HepG2 (cell line): ENCODE measurements around the gene RACGAP1. TPM values are rescaled to one million over a fixed set of nuclear protein-coding genes. Genes with fewer than 3 reads are reported as not detected.

Source experiments
- ATAC-seq: fragments of 200-7000 bp; cut with Tn5 transposase; 3 replicates; pipeline ENCODE4 v1.9.1; 2020; ENCODE audit warnings: mild to moderate bottlenecking, moderate library complexity
- BruUV-seq: library from RNA; stranded (reverse); fragments of 400-500 nt; replicated peaks from 2 replicates; lab custom pipeline; 2021; lab: Mats Ljungman, UMichigan
- CTCF ChIA-PET: fragments of 300-600 bp; formaldehyde crosslinking; extraction: SDS; loops from one replicate; lab custom pipeline; 2021; ENCODE audit warnings: low total read pairs, inconsistent platforms, low intra/inter-chr PET ratio; lab: Yijun Ruan, JAX
- POLR2A ChIA-PET: fragments of 350-600 bp; sonication (Branson Sonifier 250); formaldehyde crosslinking; loops from one replicate; lab custom pipeline; 2020; ENCODE audit warnings: antibody characterized with exemption, inconsistent platforms; lab: Yijun Ruan, JAX
- DNase-seq: peaks from one replicate; pipeline ENCODE4 v3.0.0-alpha.2; 2015; ENCODE audit warnings: low spot score
- FAIRE-seq: peaks from 3 replicates; lab custom pipeline; 2011; peaks lifted over from hg19 to GRCh38; lab: Jason Lieb, UNC
- H2AFZ ChIP-seq: one replicate; pipeline ENCODE4 v1.6.1; 2011; ENCODE audit warnings: low read length, inconsistent platforms
- H3K27ac ChIP-seq: fragments of 300-600 bp; 3 replicates; pipeline ENCODE4 v1.8.0; 2011; ENCODE audit warnings: mixed run types, mild to moderate bottlenecking, mixed read lengths, low read length, inconsistent platforms; ENCODE audit not compliant: insufficient read depth; ENCODE audit errors: extremely low read length
- H3K27me3 ChIP-seq, 2 experiments: fragments of 200-600 bp in 1 of 2; 2 replicates in 1 of 2; 3 replicates in 1 of 2; pipeline versions ENCODE4 v1.6.0 to v1.8.0; 2011; ENCODE audit warnings: low read length in 2 of 2, mild to moderate bottlenecking in 2 of 2, moderate library complexity in 2 of 2, inconsistent platforms in 1 of 2; ENCODE audit not compliant: insufficient read depth in 2 of 2, control insufficient read depth in 1 of 2
- H3K36me3 ChIP-seq, 2 experiments: fragments of 200-600 bp in 1 of 2; replicated peaks in 1 of 2; 2 replicates in 1 of 2; 3 replicates in 1 of 2; pipeline versions ENCODE4 v1.5.1 to v1.8.0; 2011; ENCODE audit warnings: low read length in 2 of 2, inconsistent platforms in 1 of 2; ENCODE audit not compliant: insufficient read depth in 2 of 2, control insufficient read depth in 1 of 2
- H3K4me1 ChIP-seq: 2 replicates; pipeline ENCODE4 v1.5.1; 2012; ENCODE audit warnings: low read length, inconsistent platforms; ENCODE audit not compliant: insufficient read depth
- H3K4me2 ChIP-seq: 2 replicates; pipeline ENCODE4 v1.6.0; 2011; ENCODE audit warnings: low read depth, low read length, inconsistent platforms
- H3K4me3 ChIP-seq, 3 experiments: fragments of 200-600 bp in 1 of 3; sonication (generic), shearing (Covaris generic) in 1 of 3; replicated peaks in 1 of 3; 2 replicates each; pipeline ENCODE4 v1.5.1; 2011 to 2016; ENCODE audit warnings: low read length in 3 of 3, inconsistent platforms in 2 of 3, low read depth in 2 of 3, mild to moderate bottlenecking in 2 of 3, control low read depth in 1 of 3, mixed read lengths in 1 of 3; ENCODE audit not compliant: insufficient read depth in 1 of 3
- H3K79me2 ChIP-seq: one replicate; pipeline ENCODE4 v1.6.1; 2011; ENCODE audit warnings: low read length, inconsistent platforms; ENCODE audit not compliant: insufficient read depth
- H3K9ac ChIP-seq: 2 replicates; pipeline ENCODE4 v1.6.0; 2011; ENCODE audit warnings: mild to moderate bottlenecking, low read depth, low read length, inconsistent platforms; ENCODE audit not compliant: insufficient read depth
- H3K9me3 ChIP-seq: 2 replicates; pipeline ENCODE4 v1.5.1; 2012; ENCODE audit warnings: mild to moderate bottlenecking, low read length
- H4K20me1 ChIP-seq: 2 replicates; pipeline ENCODE4 v1.6.0; 2011; ENCODE audit warnings: inconsistent platforms, mild to moderate bottlenecking, low read length, moderate library complexity; ENCODE audit not compliant: insufficient read depth
- CHCHD3 ChIP-seq: sonication (generic); formaldehyde crosslinking; IDR thresholded peaks from 2 replicates; pipeline ENCODE4 v1.8.0; 2022; ENCODE audit warnings: mild to moderate bottlenecking, missing genetic modification reagents, moderate library complexity
- HMG20A ChIP-seq: IDR thresholded peaks from 2 replicates; pipeline ENCODE4 v1.6.1; 2016; ENCODE audit warnings: borderline replicate concordance
- HNF4A ChIP-seq: sonication (generic); formaldehyde crosslinking; IDR thresholded peaks from 2 replicates; pipeline ENCODE4 v1.4.0; 2020; ENCODE audit warnings: missing genetic modification reagents
- ZBTB4 ChIP-seq: sonication (generic); formaldehyde crosslinking; IDR thresholded peaks from 2 replicates; pipeline ENCODE4 v1.4.0; 2020; ENCODE audit warnings: missing genetic modification reagents, mild to moderate bottlenecking, borderline replicate concordance
- ZBTB42 ChIP-seq: sonication (generic); formaldehyde crosslinking; IDR thresholded peaks from 2 replicates; pipeline ENCODE4 v1.5.0; 2020; ENCODE audit warnings: mild to moderate bottlenecking, missing genetic modification reagents
- ZBTB7B ChIP-seq: sonication (generic); formaldehyde crosslinking; IDR thresholded peaks from 2 replicates; pipeline ENCODE4 v1.4.0; 2020; ENCODE audit warnings: missing genetic modification reagents
- ZC3H13 ChIP-seq: sonication (generic); formaldehyde crosslinking; IDR thresholded peaks from 2 replicates; pipeline ENCODE4 v1.8.1; 2023; ENCODE audit warnings: mild to moderate bottlenecking, missing genetic modification reagents, moderate library complexity
- ZEB1 ChIP-seq: IDR thresholded peaks from 2 replicates; pipeline ENCODE4 v1.6.1; 2012; ENCODE audit warnings: mild to moderate bottlenecking, low read depth, inconsistent platforms; ENCODE audit not compliant: insufficient replicate concordance
- ZNF337 ChIP-seq: sonication (generic); formaldehyde crosslinking; IDR thresholded peaks from 2 replicates; pipeline ENCODE4 v1.5.1; 2020; ENCODE audit warnings: missing genetic modification reagents, low read depth, mild to moderate bottlenecking, borderline replicate concordance
- ZNF614 ChIP-seq: IDR thresholded peaks from 2 replicates; pipeline ENCODE4 v1.6.1; 2018; ENCODE audit warnings: missing biosample characterization, missing genetic modification reagents, inconsistent platforms, borderline replicate concordance
- ZNF687 ChIP-seq: sonication (generic); formaldehyde crosslinking; IDR thresholded peaks from 2 replicates; pipeline ENCODE4 v1.5.1; 2020; ENCODE audit warnings: mild to moderate bottlenecking, missing genetic modification reagents, moderate library complexity
- WGBS: methylation state at CpG from one replicate; pipeline ENCODE4 v1.1.6; 2017; ENCODE audit warnings: low lambda C conversion rate; 5-methylcytosine and 5-hydroxymethylcytosine counted together
- in situ Hi-C: cut with HindIII; loops from 2 replicates; pipeline ENCODE4 v1.10.0; 2017; ENCODE audit warnings: low pct_unique_long_range_greater_than_20kb; ENCODE audit not compliant: extremely low pct_ligation_motif_present
- intact Hi-C: fragments of 100-400 bp; cut with micrococcal nuclease; formaldehyde crosslinking; loops from one replicate; pipeline ENCODE4 v1.10.0; 2022; ENCODE audit not compliant: unreplicated experiment
- polyA plus RNA-seq, 8 experiments: library from polyadenylated mRNA; depleted of rRNA in 3 of 8; stranded (reverse) in 7 of 8; unstranded in 1 of 8; fragments of >200 nt; fragmentation: Illumina TruSeq in 4 of 8; extraction: Trizol in 4 of 8; gene quantifications; 2 replicates each; pipeline versions ENCODE4 v1.2.1 to v1.2.3, GENCODE V29; 2011 to 2016; ENCODE audit warnings: low read depth in 4 of 8, missing spikeins in 1 of 8, mixed read lengths in 1 of 8; ENCODE audit not compliant: insufficient read depth in 1 of 8
- total RNA-seq, 5 experiments: library from RNA; depleted of rRNA; stranded (reverse); fragments of >200 nt; fragmentation: Illumina TruSeq; extraction: Trizol; gene quantifications; 2 replicates each; pipeline ENCODE4 v1.2.3, GENCODE V29; 2016; ENCODE audit warnings: low read depth in 1 of 5
- TF ChIP-seq, protein P1 (sequence below): sonication (generic); formaldehyde crosslinking; IDR thresholded peaks from 2 replicates; pipeline ENCODE4 v1.9.0; 2021; ENCODE audit warnings: missing genetic modification reagents, mild to moderate bottlenecking, borderline replicate concordance
- TF ChIP-seq, protein P2 (sequence below): sonication (generic); formaldehyde crosslinking; IDR thresholded peaks from 2 replicates; pipeline ENCODE4 v1.5.0; 2020; ENCODE audit warnings: missing genetic modification reagents, mild to moderate bottlenecking, borderline replicate concordance

Gene RACGAP1
- total and polyA plus RNA-seq, 2 of the 13 experiments (the other 11 are each of a cell fraction or from before 2014, with no cell fraction given), result 16.7 to 57.9 TPM

GRCh38 chr12:49972641-49973360 is 52.5 kb downstream of the RACGAP1 start, which contains the start of gene AQP6:
Gene AQP6, plus strand, starts transcription at chr12:49972947. Its CDS starts 227 bp downstream, at chr12:49973174.
- peaks cover 1 to 41% of the 10 kb centered on the region in 2 experiments for H3K27me3 ChIP-seq
- no peak within 1 kb of the TSS for H3K9ac ChIP-seq
- H3K27ac ChIP-seq, result no peak within 1 kb of the TSS
- peak within 1 kb of the TSS; percentile 75 for H3K4me2 ChIP-seq
- no peaks in the 10 kb centered on the region for H3K9me3 ChIP-seq
- in situ Hi-C loops, result loop anchor here (5.0 kb wide), 1 partner anchor 84 kb away; the partner anchor contains the start of gene ASIC1
- DNase-seq (no peak), ATAC-seq (peak; percentile 12), FAIRE-seq (no peak)
- POLR2A ChIA-PET, result no interaction called here
- H3K4me3 ChIP-seq, result peak within 1 kb of the TSS in 2 of 3 experiments; percentile 25 to 63; a peak in 3 of 6 replicates
- H2AFZ ChIP-seq, result no peak within 1 kb of the TSS
- no peaks in the 10 kb centered on the region for H3K79me2 ChIP-seq
- H3K36me3 ChIP-seq, result no peaks in the 10 kb centered on the region
- H4K20me1 ChIP-seq, result no peaks in the 10 kb centered on the region
- 28% methylated on average over 4 of the region's 18 CpGs for WGBS
- peaks cover 52% of the 10 kb centered on the region for H3K4me1 ChIP-seq
- no TSS peak for BruUV-seq
- CTCF ChIA-PET, result no interaction called here
- intact Hi-C loops, result no loop called here
- peak; percentile 19; the same call in 1 of the 2 replicates for TF ChIP-seq ZBTB4 (CRISPR knock-in tag)
- TF ChIP-seq ZBTB7B, result 0 out of 2 replicates have a peak, but pooled peaks have one; percentile 20
- TF ChIP-seq ZNF614 (CRISPR knock-in tag), result no peak
- peak; percentile 20; the same call in 1 of the 2 replicates for TF ChIP-seq HNF4A
- no peak for TF ChIP-seq ZC3H13 (CRISPR knock-in tag)
- no peak for TF ChIP-seq ZNF337
- peak; percentile 51 for TF ChIP-seq ZNF687
- TF ChIP-seq ZBTB42 (CRISPR knock-in tag), result no peak
- no peak for TF ChIP-seq HMG20A (CRISPR knock-in tag)
- TF ChIP-seq, protein P1, sequence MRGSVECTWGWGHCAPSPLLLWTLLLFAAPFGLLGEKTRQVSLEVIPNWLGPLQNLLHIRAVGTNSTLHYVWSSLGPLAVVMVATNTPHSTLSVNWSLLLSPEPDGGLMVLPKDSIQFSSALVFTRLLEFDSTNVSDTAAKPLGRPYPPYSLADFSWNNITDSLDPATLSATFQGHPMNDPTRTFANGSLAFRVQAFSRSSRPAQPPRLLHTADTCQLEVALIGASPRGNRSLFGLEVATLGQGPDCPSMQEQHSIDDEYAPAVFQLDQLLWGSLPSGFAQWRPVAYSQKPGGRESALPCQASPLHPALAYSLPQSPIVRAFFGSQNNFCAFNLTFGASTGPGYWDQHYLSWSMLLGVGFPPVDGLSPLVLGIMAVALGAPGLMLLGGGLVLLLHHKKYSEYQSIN, result no peak
- 0 out of 2 replicates have a peak, but pooled peaks have one; percentile 25 for TF ChIP-seq CHCHD3
- TF ChIP-seq, protein P2, sequence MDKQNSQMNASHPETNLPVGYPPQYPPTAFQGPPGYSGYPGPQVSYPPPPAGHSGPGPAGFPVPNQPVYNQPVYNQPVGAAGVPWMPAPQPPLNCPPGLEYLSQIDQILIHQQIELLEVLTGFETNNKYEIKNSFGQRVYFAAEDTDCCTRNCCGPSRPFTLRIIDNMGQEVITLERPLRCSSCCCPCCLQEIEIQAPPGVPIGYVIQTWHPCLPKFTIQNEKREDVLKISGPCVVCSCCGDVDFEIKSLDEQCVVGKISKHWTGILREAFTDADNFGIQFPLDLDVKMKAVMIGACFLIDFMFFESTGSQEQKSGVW (CRISPR knock-in tag), result no peak
- no peak for TF ChIP-seq ZEB1
